LNCaP clone FGC (cell line): ENCODE data around the gene WDR33.
"Not testable (repeated sequence)": the region's sequence is repeated elsewhere in the genome, so short reads cannot be mapped to it uniquely, and the experiment has no call there.

ENCODE experiments used
- DNase-seq: peaks from one replicate; pipeline ENCODE4 v3.0.0-alpha.2; 2011; ENCODE audit warnings: low read depth
- H3K4me3 ChIP-seq: 2 replicates; pipeline ENCODE4 v1.5.1; 2011; ENCODE audit warnings: mild to moderate bottlenecking, low read depth, low read length, control low read depth
- TF ChIP-seq, protein P1 (sequence below): IDR thresholded peaks from 2 replicates; pipeline ENCODE4 v1.5.1; 2012; ENCODE audit warnings: mild to moderate bottlenecking; ENCODE audit not compliant: control insufficient read depth, insufficient read depth; ENCODE audit errors: extremely low read depth

Gene WDR33

DNA sequence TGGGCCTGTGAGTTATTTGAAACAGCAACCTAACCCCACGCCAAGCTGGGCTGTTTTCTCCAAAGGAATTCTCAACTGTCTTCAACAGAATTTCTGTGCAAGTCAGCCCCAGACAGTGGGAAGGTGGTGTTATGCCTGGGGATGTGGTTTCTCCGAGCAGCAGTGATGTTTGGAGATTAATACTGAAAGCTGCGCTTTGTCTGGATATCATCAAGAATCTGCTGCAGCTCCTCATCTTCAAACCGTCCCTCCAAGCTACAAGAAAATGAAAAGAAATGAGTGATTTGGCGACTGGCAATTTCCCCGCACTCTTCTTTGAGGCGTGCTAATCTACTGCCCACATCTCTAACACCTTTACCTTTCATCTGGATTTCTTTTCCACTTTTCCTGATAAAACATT lies 37.0 kb upstream of the WDR33 start:
- DNase-seq = no peak
- TF ChIP-seq, protein P1, sequence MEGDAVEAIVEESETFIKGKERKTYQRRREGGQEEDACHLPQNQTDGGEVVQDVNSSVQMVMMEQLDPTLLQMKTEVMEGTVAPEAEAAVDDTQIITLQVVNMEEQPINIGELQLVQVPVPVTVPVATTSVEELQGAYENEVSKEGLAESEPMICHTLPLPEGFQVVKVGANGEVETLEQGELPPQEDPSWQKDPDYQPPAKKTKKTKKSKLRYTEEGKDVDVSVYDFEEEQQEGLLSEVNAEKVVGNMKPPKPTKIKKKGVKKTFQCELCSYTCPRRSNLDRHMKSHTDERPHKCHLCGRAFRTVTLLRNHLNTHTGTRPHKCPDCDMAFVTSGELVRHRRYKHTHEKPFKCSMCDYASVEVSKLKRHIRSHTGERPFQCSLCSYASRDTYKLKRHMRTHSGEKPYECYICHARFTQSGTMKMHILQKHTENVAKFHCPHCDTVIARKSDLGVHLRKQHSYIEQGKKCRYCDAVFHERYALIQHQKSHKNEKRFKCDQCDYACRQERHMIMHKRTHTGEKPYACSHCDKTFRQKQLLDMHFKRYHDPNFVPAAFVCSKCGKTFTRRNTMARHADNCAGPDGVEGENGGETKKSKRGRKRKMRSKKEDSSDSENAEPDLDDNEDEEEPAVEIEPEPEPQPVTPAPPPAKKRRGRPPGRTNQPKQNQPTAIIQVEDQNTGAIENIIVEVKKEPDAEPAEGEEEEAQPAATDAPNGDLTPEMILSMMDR = no peak
- no peak overlapping the region for H3K4me3 ChIP-seq

DNA sequence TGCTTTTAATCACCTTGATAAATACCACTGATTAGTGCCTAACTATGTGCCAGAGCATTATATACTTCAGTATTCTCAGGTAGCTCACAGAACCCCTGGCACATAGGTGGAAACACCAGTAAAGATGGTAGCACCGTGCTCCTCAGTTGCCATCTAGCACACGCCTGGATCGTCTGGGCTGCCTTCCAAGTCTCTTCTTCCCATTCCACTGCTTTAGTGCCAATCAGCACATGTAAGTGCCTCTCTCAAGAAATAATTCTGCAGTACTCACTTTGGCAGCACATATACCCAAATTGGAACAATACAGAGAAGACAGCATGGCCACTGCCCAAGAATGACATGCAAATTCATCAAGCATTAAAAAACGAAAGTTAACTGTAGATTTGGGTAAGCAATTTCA lies 34.0 kb upstream of the WDR33 start:
- H3K4me3 ChIP-seq = no peak overlapping the region
- TF ChIP-seq, protein P1 = no peak
- DNase-seq = no peak

DNA sequence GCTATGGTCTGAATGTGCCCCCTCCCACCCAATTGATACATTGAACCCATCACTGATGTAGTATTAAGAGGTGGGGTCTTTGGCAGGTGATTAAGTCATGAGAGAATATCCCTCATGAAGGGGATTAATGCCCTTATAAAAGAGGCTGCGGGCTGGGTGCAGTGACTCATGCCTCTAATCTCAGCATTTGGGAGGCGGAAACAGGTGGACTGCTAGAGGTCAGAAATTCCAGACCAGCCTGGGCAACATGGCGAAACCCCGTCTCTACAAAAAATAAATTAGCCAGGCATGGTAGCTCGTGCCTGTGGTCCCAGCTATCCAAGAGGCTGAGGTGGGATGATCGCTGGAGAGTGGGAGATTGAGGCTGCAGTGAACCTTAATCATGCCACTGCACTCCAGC lies 32.7 kb upstream of the WDR33 start:
- TF ChIP-seq, protein P1 = no peak
- no peak for DNase-seq
- H3K4me3 ChIP-seq = no peak overlapping the region

DNA sequence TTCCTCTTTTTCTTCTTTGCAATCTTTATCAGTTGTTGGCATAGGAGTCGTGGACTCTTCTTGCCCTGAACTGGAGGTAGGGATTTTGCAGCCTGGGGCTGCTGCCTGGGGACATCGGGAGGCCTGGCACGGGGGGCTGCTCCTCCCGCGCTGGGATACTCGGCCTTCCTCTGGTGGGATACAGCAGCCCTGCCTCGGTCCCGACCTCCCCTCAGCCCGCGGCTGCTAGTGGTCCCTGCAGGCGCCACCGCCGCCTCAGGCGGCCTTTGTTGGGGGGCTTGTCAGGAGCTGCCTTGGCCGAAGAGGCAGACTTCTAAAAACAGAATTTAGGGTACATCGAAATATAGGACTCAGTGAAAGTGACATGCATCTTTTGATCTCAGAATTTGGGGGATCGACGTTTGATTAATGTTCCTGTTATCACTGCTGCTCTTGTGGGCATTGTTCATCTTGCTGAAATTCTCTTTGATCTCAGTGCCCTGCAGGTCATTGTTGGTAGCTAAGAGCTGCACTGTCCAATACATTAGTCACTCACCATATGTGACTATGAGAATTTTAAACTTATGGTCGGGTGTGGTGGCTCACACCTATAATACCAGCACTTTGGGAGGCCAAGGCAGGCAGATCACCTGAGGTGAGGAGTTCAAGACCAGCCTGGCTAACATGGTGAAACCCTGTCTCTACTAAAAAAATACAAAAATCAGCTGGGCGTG lies 30.7 kb upstream of the WDR33 start:
- no peak for DNase-seq
- H3K4me3 ChIP-seq = no peak overlapping the region
- TF ChIP-seq, protein P1 = no peak

DNA sequence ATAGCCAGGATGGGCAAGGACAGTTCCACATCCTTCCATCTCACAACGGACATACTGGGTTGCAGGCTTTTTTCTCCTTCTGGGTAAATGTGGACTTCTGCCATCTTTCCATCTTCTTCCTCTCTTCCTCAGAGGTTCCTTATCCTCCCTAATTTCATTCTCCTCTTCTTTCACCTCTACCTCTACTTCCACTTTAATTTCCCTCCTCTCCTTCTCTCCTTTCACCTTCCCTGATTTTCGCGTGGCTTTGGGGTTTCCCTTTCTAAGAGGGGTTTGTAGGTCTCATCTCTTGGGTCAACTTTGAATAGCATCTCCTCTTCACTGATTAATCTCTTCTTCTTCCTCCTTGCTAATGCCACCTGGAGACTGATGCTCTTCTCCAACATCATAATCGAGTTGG lies 29.9 kb upstream of the WDR33 start:
- DNase-seq = no peak
- TF ChIP-seq, protein P1 = no peak
- H3K4me3 ChIP-seq = no peak overlapping the region

DNA sequence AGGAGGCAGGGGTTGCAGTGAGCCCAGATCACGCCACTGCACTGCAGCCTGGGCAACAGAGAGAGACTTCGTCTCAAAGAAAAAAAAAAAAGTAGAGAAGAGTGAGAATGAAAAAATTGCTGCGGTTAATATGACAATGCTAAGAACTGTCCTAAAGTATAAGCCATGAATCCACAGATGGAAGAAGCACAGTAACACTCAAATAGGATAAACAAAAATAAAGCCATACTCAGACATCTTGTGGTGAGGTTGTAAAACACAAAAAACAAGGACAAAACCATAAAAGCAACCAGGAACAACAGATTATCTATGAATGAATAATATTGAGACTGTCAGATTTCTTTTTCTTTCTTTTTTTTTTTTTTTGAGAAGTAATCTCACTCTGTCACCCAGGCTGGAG lies 24.0 kb upstream of the WDR33 start:
- TF ChIP-seq, protein P1 = no peak
- DNase-seq = no peak
- no peak overlapping the region for H3K4me3 ChIP-seq

DNA sequence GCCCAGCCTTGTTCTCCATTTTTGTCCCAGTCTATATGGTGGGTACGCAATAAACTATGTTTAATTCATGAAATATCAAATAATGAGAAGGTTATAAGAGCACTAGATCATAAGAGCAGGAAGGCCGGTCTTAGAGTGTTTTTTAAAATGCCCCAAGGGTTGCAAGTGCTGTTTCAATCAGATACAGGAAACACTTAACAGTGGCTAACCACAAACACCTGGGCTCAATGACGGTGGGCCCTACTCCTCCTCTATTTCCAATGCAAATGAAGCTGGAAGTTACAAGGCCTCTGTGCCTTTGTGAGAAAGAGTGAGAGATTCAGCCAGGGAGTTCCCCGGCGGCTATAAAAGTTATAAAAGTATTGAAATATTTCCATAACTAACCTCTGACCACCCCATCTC lies 18.9 kb upstream of the WDR33 start:
- no peak for DNase-seq
- no peak overlapping the region for H3K4me3 ChIP-seq
- TF ChIP-seq, protein P1 = no peak

DNA sequence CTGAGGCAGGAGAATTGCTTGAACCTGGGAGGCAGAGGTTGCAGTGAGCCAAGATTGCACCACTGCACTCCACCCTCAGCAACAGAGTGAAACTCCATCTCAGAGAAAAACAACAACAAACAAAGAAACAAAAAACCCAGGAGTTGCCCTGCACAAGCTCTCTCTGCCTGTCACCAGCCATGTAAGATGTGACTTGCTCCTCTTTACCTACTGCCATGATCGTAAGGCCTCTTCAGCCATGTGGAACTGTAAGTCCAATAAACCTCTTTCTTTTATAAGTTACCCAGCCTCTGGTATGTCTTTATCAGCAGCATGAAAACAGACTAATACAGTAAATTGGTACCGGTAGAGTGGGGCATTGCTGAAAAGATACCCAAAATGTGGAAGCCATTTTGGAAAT lies 15.7 kb upstream of the WDR33 start:
- not testable (repeated sequence) for DNase-seq, H3K4me3 ChIP-seq
